ENCODE results near the gene NBPF6. TPM values are rescaled to one million over a fixed set of nuclear protein-coding genes. Genes with fewer than 3 reads are reported as not detected.
A peak's percentile ranks its signal among the peaks of the same experiment; 100 is the strongest.
"Not testable (repeated sequence)": the region's sequence is repeated elsewhere in the genome, so short reads cannot be mapped to it uniquely, and the experiment has no call there.

The NBPF6 gene
- total RNA-seq, 4 donors from 2014 or later = 1.2 TPM; not detected in 3

DNA sequence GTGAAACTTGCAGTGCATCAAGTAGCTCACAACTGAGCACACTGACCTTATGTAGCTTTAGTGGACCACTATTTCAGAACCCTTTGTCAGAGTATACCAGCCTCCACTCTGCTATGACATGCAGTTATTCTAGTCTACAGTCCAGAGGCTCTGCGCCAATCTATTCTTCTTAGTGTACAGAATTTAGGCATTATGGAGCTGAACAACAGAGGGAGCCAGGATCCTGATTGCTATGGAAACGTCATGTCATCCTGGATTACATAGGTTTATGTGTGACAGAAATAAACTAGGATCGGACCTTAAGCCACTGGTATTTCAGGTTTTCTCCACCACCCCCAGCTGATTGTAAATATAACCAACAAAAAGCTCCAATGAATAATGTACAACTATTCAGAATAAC lies 61.6 kb downstream of the NBPF6 start:
- Histone ChIP-seq H3K9me3 (no peaks in the 10 kb centered on the region), H3K27ac (no peak overlapping the region), H3K4me3 (no peak overlapping the region), H3K27me3 (no peaks in the 10 kb centered on the region), H3K4me1 (no peaks in the 10 kb centered on the region), H3K36me3 (no peaks in the 10 kb centered on the region)
- TF ChIP-seq, protein P1, sequence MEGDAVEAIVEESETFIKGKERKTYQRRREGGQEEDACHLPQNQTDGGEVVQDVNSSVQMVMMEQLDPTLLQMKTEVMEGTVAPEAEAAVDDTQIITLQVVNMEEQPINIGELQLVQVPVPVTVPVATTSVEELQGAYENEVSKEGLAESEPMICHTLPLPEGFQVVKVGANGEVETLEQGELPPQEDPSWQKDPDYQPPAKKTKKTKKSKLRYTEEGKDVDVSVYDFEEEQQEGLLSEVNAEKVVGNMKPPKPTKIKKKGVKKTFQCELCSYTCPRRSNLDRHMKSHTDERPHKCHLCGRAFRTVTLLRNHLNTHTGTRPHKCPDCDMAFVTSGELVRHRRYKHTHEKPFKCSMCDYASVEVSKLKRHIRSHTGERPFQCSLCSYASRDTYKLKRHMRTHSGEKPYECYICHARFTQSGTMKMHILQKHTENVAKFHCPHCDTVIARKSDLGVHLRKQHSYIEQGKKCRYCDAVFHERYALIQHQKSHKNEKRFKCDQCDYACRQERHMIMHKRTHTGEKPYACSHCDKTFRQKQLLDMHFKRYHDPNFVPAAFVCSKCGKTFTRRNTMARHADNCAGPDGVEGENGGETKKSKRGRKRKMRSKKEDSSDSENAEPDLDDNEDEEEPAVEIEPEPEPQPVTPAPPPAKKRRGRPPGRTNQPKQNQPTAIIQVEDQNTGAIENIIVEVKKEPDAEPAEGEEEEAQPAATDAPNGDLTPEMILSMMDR (IDR thresholded peaks at IDR 0.05) = no peak
- TF ChIP-seq EP300 (IDR thresholded peaks at IDR 0.05) = no peak
- DNase-seq (ENCODE audit: low spot score in 2 of 2) = no peak
- 62% methylated on average over 3 of the region's 3 CpGs for WGBS, 2 donors

DNA sequence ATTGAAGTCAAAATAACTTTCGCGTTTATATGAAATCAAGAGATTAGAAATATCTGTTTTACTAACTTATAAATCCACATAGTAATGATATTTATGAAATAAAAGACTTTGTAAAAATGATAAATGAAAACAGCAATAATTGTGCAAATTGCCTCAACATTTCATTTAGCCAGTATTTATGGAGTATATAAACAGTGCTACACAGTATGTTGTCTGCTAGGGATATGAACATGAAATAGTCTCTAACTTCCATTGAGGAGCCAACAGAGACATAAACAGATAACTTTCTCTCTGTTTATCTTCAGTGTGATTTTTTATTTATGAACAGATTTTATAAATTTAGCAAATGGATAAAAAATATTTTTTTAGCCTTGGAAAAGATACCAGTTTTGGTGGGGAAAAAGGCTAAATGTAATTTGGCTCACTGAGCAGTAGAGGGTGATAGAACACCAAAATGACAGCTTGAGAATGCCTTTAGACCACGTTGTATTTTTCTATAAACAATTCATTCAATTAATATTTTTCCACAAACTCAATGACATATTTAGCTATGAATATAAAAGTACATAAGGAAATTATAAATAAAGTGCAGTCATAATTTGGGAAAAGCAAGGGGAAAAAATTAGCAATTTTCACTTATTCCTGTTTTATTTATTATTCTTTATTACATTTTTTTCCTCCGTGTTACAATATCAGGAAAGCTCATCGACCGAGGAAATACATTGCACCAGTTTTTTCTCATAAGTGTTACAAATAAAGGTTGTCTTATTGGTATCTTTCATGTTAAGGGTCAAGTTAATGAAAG lies 62.3 kb downstream of the NBPF6 start:
- Histone ChIP-seq H3K27me3 (no peaks in the 10 kb centered on the region), H3K36me3 (no peaks in the 10 kb centered on the region), H3K9me3 (no peaks in the 10 kb centered on the region), H3K4me3 (no peak overlapping the region), H3K4me1 (no peaks in the 10 kb centered on the region), H3K27ac (no peak overlapping the region)
- TF ChIP-seq, protein P1 (IDR thresholded peaks at IDR 0.05) = peak; percentile 73 to 84 (median 80)
- TF ChIP-seq POLR2A (IDR thresholded peaks at IDR 0.05) = no peak
- WGBS, 2 donors = 55 to 56% methylated on average over 6 of the region's 6 CpGs
- DNase-seq (ENCODE audit: low spot score in 2 of 2) = peak in 1 of 2 donors; percentile 27

DNA sequence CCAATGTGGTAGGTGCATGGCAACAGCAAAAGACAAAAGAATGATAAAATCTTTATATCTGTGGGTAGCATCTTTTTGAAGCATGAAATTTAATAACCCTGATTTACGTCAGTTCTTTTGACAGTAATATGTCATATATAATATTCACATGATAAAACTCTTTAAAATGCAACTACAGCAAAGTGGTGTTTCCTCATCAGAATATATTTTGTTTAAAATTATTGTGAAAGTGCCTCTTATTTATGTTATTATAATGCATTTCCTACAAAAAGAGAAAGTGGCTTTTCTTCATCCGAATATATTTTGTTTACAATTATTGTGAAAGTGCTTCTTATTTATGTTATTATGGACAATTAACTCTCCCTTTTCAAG lies 62.9 kb downstream of the NBPF6 start:
- Histone ChIP-seq H3K4me3 (no peak overlapping the region), H3K9me3 (no peaks in the 10 kb centered on the region), H3K36me3 (no peaks in the 10 kb centered on the region), H3K27me3 (no peaks in the 10 kb centered on the region), H3K27ac (no peak overlapping the region), H3K4me1 (no peaks in the 10 kb centered on the region)
- TF ChIP-seq, protein P1 (IDR thresholded peaks at IDR 0.05) = no peak
- TF ChIP-seq EP300 (IDR thresholded peaks at IDR 0.05) = no peak
- TF ChIP-seq POLR2A (IDR thresholded peaks at IDR 0.05) = no peak
- 65 to 72% methylated on average over 2 of the region's 2 CpGs for WGBS, 2 donors
- no peak for DNase-seq (ENCODE audit: low spot score in 2 of 2)

DNA sequence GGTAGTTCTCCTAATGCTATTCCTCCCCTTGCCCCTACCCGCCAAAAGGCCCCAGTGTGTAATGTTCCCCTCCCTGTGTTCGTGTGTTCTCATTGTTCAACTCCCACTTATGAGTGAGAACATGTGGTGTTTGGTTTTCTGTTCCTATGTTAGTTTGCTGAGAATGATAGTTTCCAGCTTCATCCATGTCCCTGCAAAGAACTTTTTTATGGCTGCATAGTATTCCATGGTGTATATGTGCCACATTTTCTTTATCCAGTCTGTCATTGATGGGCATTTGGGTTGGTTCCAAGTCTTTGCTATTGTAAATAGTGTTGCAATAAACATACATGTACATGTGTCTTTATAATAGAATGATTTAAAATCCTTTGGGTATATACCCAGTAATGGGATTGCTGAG lies 63.8 kb downstream of the NBPF6 start:
- WGBS, 2 donors = 92 to 95% methylated on average over 2 of the region's 2 CpGs
- not testable (repeated sequence) for DNase-seq (ENCODE audit: low spot score in 2 of 2); H3K9me3 ChIP-seq; H3K27ac ChIP-seq; H3K4me3 ChIP-seq; H3K27me3 ChIP-seq; H3K36me3 ChIP-seq; H3K4me1 ChIP-seq

DNA sequence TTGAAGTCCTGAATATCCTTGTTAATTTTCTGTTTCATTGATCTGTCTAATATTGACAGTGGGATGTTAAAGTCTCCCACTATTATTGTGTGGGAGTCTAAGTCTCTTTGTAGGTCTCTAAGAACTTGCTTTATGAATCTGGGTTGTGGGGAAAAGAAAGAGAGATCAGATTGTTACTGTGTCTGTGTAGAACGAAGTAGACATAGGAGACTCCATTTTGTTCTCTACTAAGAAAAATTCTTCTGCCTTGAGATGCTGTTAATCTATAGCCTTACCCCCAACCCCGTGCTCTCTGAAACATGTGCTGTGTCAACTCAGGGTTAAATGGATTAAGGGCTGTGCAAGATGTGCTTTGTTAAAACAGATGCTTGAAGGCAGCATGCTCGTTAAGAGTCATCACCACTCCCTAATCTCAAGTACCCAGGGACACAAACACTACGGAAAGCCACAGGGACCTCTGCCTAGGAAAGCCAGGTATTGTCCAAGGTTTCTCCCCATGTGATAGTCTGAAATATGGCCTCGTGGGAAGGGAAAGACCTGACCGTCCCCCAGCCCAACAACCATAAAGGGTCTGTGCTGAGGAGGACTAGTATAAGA lies 67.3 kb downstream of the NBPF6 start:
- not testable (repeated sequence) for H3K36me3 ChIP-seq; H3K27me3 ChIP-seq; DNase-seq (ENCODE audit: low spot score in 2 of 2); H3K4me1 ChIP-seq; H3K4me3 ChIP-seq; H3K9me3 ChIP-seq; H3K27ac ChIP-seq
- WGBS, 2 donors = 57 to 68% methylated on average over 6 of the region's 6 CpGs

Other genes with a start within 250 kb of the NBPF6 start
- 10 to 100 TPM; 29.3 to 37.1 (median 35.0) TPM for gene SLC25A24, start 250.0 kb upstream of the NBPF6 start, total RNA-seq
- gene NBPF4, start 206.3 kb upstream of the NBPF6 start, total RNA-seq = under 1 TPM in 1 of 4 donors, not detected in 3; 0.42 TPM
- gene EEIG2, start 109.8 kb downstream of the NBPF6 start, total RNA-seq = 10 to 100 TPM; 14.1 to 20.5 (median 18.1) TPM
- 1 to 10 TPM; 1.2 to 3.7 (median 2.4) TPM for gene HENMT1, start 210.8 kb downstream of the NBPF6 start, total RNA-seq
- 10 to 100 TPM; 25.7 to 34.1 (median 29.3) TPM for gene PRPF38B, start 242.0 kb downstream of the NBPF6 start, total RNA-seq